Activated CD4-positive, CD25-positive, alpha-beta regulatory T cell (primary cell): ENCODE results near the gene GINM1.

ENCODE experiments used
- DNase-seq, 4 experiments: peaks; one replicate each; lab custom pipeline; 2025; lab: John Stamatoyannopoulos, UW

The GINM1 gene

DNA sequence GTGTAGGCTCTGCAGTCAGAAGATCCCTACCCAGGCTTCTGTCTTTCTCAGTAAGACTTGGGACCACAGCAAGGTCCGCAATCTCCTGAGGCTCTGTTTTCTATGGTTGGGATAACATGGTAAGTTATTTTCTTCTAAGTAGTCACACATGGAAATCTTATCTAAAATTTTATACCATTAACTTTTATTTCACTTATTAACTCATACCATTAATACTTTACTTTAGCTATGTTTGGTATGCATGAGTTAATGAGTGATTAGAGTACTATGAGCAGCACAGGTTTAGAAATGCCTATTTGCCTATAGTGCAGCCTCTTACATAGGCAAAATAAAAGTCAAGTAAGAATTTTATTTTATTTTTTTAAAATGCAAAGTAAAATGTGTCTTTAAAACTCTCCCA lies 27.2 kb downstream of the GINM1 start:
- no peak for DNase-seq

DNA sequence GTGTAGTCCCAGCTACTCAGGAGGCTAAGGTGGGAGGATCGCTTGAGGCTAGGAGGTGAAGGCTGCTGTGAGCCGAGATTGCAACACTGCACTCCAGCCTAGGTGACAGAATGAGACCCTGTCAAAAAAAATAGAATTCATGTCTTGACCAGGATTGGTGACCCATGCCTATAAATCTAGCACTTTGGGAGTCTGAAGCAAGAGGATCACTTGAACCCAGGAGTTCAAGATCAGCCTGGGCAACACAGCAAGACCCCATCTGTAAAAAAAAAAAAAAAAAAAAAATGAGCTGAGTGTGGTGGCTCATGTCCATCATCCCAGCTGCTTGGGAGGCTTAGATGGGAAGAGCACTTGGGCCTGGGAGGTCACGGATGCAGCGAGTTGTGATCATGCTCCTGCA lies 34.3 kb downstream of the GINM1 start:
- no peak for DNase-seq

DNA sequence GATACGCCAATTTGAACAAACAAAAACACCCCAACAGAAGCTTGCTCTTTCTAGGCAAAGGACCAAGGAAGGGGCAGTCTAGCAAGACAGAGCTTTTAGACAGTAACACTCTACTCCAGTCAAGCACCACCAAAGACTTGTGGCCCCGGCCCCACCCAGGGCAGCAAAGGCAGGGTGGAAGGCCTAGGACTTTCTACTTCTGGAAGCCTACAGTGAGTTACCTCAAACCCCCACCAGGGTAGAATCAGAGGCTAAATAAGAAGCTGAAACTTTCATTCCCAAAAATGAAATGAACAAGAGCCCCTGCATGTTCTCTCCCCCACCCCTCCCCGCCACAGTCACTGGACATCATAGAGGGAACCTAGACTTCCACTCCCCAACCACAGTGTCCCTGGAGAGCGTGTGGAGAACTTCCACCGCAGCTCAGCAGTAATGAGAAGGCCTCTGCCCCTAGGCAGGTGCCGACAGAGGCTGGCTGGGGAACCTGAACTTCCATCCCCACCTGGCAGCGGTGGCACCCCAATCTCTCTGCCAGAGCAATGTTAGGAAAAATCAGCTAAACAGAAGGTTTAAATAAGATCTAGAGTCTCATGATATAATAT lies 42.3 kb downstream of the GINM1 start:
- DNase-seq, result no peak

DNA sequence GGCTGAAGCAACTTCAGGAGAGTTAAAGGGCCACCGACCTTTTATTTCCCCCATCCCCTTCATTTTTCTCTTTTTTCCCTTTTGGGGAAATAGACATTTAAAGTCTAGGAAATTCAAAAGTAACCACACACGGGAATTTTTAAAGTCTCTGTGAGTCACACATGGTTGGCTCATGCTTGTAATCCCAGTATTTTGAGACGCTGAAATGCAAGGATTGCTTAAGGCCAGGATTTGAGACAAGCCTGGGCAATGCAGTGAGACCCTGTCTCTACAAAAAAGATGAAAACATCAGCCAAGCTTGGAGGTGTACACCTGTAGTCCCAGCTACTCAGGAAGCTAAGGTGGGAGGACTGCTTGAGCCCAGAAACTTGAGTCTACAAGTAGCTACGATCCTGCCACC lies 48.2 kb downstream of the GINM1 start:
- no peak for DNase-seq

DNA sequence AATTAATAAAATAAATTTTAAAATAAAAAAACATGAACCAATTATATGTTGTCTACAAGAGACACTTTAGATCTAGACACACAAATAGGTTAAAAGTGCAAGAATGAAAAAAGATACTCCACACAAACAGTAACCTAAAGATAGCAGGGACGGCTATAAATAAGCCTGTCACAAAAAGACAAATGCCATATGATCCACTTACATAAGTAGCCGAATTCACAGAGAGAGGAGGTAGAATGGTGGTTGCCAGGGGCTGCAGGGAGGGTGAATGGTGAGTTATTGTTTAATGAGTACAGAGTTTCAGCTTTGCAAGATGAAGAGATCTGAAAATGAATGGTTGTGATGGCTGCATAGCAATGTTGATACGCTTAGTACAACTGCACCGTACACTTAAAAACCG lies 49.6 kb downstream of the GINM1 start:
- no peak for DNase-seq

DNA sequence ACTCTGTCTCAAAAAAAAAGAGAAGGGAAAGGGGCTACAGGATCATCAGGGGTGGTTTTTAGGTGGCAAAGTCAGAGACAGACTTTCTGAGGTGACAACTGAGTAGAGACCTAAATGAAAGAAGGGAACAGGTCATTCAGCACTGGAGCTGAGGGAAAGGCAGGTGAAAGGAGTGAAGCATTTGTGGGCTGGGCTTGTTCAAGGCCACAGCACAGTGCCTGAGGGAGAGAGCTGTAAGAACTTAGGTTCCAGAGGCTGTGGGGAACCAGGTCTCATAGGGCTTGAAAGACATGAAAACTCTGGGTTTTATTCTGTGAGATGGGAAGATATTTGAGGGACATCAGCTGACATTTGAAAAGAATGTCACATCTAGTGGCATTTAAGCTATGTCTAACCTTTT lies 61.5 kb downstream of the GINM1 start:
- DNase-seq, result no peak

DNA sequence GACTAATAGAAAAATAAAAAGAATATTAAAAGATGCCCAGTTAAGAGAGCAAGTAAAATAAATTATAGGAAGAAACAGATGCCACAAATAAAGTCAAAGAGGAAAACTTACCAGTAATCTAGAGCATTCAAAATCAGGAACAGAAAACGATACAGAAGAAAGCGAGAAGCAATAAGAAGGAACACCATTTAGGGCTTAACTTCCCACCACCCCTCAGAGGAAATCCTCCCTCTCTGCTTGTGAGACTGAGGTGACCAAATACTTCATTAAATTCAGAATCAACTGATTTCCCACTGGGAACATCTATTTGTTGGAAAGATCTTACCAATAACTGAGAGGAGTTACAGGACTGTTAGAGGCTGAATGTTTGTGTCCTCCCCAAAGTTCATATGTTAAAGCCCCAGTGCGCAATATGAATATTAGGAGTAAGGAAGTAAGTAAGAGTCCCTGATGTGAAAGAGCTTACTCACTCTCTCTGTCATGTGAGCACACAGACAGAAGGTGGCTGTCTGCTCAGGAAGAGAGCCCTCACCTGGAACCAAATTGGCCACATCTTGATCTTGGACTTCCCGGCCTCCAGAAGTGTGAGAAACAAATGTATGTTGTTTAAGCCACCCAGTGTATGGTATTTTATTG lies 62.8 kb downstream of the GINM1 start:
- no peak for DNase-seq

DNA sequence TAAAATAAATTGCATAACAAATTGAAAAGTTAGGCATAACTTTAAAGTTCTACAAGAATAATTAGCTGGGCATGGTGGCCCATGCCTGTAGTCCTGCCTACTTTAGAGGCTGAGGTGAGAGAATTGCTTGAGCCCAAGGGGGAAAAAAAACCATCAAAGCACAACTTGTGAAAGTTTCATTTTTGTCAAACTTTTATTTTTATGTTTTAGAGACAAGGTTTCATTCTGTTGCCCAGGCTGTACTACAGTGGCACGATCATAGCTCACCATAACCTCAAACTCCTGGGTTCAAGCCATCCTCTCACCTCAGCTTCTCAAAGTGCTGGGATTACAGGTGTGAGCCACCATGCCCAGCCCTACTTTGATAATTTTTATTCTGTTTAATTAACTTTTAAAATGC lies 68.1 kb downstream of the GINM1 start:
- no peak for DNase-seq

DNA sequence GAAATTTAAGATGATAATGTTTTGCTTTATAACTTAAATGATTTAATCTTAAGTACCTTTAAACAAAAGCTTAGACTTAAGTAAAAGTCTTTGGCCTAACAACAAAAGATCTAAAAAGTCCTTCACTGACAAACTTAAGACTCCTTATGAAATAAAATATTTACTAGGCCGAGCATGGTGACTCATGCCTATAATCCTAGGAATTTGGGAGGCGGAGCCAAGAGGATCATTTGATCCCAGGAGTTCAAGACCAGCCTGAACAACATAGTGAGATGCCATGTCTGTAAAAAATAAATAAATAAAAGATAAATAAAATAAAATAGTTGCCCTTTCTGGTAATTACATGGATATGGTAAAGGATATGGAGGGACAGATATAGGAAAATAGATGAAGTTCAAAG lies 69.9 kb downstream of the GINM1 start:
- no peak for DNase-seq
